Glutamatergic neuron (in vitro differentiated cells): ENCODE data around the gene LRRN2. TPM values are rescaled to one million over a fixed set of nuclear protein-coding genes. Genes with fewer than 3 reads are reported as not detected.

Experiments used
- DNase-seq: peaks from one replicate; pipeline ENCODE4 v3.0.0; 2022
- H3K27ac Mint-ChIP-seq: one replicate; pipeline ENCODE4 v1.8.0; 2020; ENCODE audit warnings: mild to moderate bottlenecking, mixed read lengths, inconsistent platforms; ENCODE audit not compliant: unreplicated experiment
- H3K27me3 Mint-ChIP-seq: one replicate; pipeline ENCODE4 v1.8.0; 2020; ENCODE audit warnings: mild to moderate bottlenecking, moderate library complexity, mixed read lengths, inconsistent platforms; ENCODE audit not compliant: unreplicated experiment
- H3K36me3 Mint-ChIP-seq: one replicate; pipeline ENCODE4 v1.8.0; 2020; ENCODE audit warnings: mild to moderate bottlenecking, mixed read lengths, inconsistent platforms; ENCODE audit not compliant: unreplicated experiment
- H3K4me1 Mint-ChIP-seq: one replicate; pipeline ENCODE4 v1.8.0; 2020; ENCODE audit warnings: mild to moderate bottlenecking, low read depth, mixed read lengths, inconsistent platforms; ENCODE audit not compliant: unreplicated experiment
- H3K4me3 Mint-ChIP-seq: one replicate; pipeline ENCODE4 v1.8.0; 2020; ENCODE audit warnings: mild to moderate bottlenecking, mixed read lengths, inconsistent platforms; ENCODE audit not compliant: unreplicated experiment
- H3K9me3 Mint-ChIP-seq: one replicate; pipeline ENCODE4 v1.8.0; 2020; ENCODE audit warnings: mild to moderate bottlenecking, moderate library complexity, mixed read lengths, inconsistent platforms; ENCODE audit not compliant: unreplicated experiment
- long read RNA-seq: library from polyadenylated mRNA; unstranded; transcript quantifications from one replicate; pipeline ENCODE4 v2.0.0, GENCODE V29; 2020; ENCODE audit not compliant: unreplicated experiment
- total RNA-seq: library from RNA; stranded (reverse); fragmentation: NEBNext Ultra II Directional; extraction: Animal tissue kit (Norgen Biotek cat#: 25700); gene quantifications from one replicate; pipeline ENCODE4 v1.2.1, GENCODE V29; 2021; ENCODE audit not compliant: unreplicated experiment
- TF ChIP-seq, protein P1 (sequence below): fragments of 200-600 bp; sonication (generic); IDR thresholded peaks from one replicate; pipeline ENCODE4 v1.5.0; 2021; ENCODE audit not compliant: partially characterized antibody, unreplicated experiment

LRRN2 gene
- 6.9 TPM for total RNA-seq
- long read RNA-seq, partial matches to known transcripts, result 0 of 1 reads
- long read RNA-seq, other reads (novel, unspliced or antisense), result 0 of 1 reads

DNA sequence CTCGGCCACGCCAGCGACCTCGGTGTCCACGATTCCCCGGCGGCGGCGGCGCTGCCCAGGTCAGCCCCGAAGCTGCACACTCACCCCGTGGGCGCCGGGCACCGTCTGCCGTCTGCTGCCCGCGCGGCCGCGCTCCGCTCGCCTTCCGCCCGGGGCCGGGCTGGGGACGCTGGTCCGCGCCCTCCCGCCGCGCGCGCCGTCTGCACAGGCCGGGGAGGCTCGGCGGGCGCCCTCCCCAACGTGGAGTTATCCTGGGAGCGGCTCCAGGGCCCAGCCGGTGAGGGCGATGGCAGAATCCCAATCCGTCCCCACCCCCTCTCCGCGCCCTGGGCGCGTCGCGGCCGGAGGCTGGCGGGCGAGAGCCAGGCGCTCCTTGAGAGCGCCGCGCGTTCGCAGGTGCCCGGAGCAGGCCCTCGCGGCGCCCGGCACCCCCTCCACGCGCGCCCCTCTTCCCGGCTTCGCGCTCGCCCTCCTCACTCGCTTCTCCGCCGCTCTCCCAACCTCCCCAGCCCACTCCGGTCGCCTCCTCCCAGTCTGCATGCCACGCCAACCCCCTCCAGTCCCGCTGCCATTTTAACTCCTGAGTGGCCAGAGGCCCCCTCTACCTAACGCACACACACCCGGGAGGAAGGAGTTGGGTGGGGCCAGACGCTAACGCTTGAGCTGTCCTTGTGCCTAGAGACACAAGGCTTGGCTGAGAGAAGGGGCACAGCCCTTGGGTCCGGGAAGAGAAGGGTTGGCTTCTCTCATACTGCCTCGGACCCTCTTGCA lies at the start of gene LRRN2:
LRRN2 (minus strand) TSS at position 503 of the 771 bp plus-strand sequence. CDS start 65,746 bp downstream, outside the sequence.
- H3K27me3 Mint-ChIP-seq, result peaks cover 8% of the 10 kb centered on the region
- peak within 1 kb of the TSS; percentile 87 for H3K4me3 Mint-ChIP-seq
- H3K4me1 Mint-ChIP-seq, result peaks cover 13% of the 10 kb centered on the region
- peaks cover 5% of the 10 kb centered on the region for H3K9me3 Mint-ChIP-seq
- peak within 1 kb of the TSS; percentile 73 for H3K27ac Mint-ChIP-seq
- H3K36me3 Mint-ChIP-seq, result no peaks in the 10 kb centered on the region
- peak; percentile 47 for DNase-seq
- TF ChIP-seq, protein P1, sequence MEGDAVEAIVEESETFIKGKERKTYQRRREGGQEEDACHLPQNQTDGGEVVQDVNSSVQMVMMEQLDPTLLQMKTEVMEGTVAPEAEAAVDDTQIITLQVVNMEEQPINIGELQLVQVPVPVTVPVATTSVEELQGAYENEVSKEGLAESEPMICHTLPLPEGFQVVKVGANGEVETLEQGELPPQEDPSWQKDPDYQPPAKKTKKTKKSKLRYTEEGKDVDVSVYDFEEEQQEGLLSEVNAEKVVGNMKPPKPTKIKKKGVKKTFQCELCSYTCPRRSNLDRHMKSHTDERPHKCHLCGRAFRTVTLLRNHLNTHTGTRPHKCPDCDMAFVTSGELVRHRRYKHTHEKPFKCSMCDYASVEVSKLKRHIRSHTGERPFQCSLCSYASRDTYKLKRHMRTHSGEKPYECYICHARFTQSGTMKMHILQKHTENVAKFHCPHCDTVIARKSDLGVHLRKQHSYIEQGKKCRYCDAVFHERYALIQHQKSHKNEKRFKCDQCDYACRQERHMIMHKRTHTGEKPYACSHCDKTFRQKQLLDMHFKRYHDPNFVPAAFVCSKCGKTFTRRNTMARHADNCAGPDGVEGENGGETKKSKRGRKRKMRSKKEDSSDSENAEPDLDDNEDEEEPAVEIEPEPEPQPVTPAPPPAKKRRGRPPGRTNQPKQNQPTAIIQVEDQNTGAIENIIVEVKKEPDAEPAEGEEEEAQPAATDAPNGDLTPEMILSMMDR, result no peak

DNA sequence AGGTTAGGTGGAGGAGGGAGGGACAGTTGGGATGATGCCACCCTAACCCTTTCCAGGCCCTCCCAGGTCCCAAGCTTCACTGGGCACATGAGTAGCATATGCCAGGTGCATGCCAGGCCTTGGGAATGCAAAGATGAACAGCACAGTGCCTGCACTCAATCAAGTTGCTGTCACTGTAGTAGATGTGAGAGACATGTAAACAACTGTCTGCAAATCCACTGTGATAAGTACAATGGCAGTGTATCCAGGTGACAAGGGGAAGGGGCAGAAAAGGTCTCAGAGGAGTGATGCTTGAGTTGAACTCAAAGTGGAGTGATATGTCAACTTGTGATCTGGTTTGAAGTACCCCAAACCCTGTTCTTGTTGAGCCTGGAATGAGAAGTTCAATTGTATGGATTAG lies 49.5 kb upstream of the LRRN2 start:
- peaks cover 6% of the 10 kb centered on the region for H3K9me3 Mint-ChIP-seq
- H3K27ac Mint-ChIP-seq, result no peak overlapping the region
- no peak overlapping the region for H3K4me3 Mint-ChIP-seq
- peaks cover 9% of the 10 kb centered on the region for H3K4me1 Mint-ChIP-seq
- peaks cover 2% of the 10 kb centered on the region for H3K27me3 Mint-ChIP-seq
- no peak for DNase-seq
- TF ChIP-seq, protein P1, result no peak
- peaks cover 8% of the 10 kb centered on the region for H3K36me3 Mint-ChIP-seq

DNA sequence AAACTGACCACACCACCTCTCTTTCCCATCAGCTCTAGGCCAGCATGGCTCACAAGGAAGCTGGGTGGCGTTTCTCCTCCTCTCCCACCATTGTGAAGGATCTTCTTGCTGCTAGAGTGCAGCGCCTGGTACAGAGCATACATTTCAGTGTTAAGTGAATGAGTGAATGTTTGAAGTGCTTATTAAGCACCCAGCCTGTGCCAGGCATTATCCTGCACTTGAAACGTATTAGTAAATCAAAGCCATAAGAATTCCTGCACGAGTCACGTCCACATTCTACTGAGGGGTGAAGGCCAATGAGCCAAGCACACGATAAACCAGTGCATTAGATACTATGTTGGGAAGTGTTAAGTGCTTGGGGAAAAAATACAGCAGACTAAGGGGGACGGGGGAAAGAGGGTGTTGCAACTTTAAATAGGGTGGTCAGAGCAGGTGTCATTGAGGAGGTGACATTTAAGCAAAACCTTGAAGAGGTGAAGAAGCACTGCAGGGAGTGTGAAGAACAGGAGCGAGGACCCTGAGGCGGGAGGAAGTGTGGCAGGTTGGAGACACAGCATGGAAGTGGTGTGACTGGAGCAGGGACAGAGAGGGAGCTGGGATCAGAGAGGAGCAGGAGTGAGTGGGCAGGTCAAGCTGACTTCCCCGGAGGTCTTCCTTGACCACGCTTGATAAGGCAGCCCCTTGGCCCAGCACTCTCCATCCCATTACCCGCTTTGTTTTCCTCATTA lies 48.5 kb upstream of the LRRN2 start:
- Mint-ChIP-seq H3K4me3 (no peak overlapping the region), H3K9me3 (peaks cover 6% of the 10 kb centered on the region), H3K4me1 (peaks cover 9% of the 10 kb centered on the region), H3K27ac (no peak overlapping the region), H3K27me3 (peaks cover 2% of the 10 kb centered on the region), H3K36me3 (peaks cover 8% of the 10 kb centered on the region)
- DNase-seq, result no peak
- TF ChIP-seq, protein P1, result no peak

DNA sequence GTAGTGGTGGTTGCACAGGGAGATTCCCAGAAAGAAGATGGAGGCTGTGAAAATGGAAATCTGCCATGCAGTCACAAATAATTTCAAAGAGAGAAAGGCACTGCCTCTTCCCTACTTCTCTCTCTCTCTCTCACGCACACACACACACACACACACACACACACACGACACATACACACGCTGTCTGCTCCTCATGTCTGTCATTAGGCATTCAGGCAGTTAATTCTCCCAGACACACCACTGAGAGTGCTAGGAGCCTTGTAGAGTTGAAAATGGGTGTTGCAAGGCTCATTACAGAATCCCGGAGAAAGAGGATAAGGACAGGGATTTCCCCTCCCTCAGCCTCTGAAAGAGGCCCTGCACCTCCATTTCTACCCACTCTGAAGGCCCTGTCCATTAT lies 47.8 kb upstream of the LRRN2 start:
- no peak for DNase-seq
- Mint-ChIP-seq H3K36me3 (peaks cover 2% of the 10 kb centered on the region), H3K4me3 (no peak overlapping the region), H3K27ac (no peak overlapping the region), H3K27me3 (peaks cover 2% of the 10 kb centered on the region), H3K9me3 (peaks cover 4% of the 10 kb centered on the region), H3K4me1 (peaks cover 9% of the 10 kb centered on the region)
- TF ChIP-seq, protein P1, result no peak
